Measurements from ENCODE around the gene BNIP5. TPM values are rescaled to one million over a fixed set of nuclear protein-coding genes. Genes with fewer than 3 reads are reported as not detected.
A peak's percentile ranks its signal among the peaks of the same experiment; 100 is the strongest.

Gene BNIP5
- total RNA-seq, 1 experiment from 2014 or later, result 0.94 TPM

- no peaks in the 10 kb centered on the region for H3K27me3 Mint-ChIP-seq (ENCODE audit: unreplicated experiment)
- peaks cover 24% of the 10 kb centered on the region for H3K4me1 Mint-ChIP-seq (ENCODE audit: low read depth, unreplicated experiment)
- CTCF ChIA-PET, result interaction anchor here (0.6 to 1.2 kb wide), 3 partner anchors 13 to 43 kb away, joined by 3 to 4 read pairs (median 4); no protein-coding TSS in a partner anchor
Measured at GRCh38 chr6:36315921-36316320, 20.8 kb downstream of the BNIP5 start.

GRCh38 chr6:36314221-36315014 lies 22.3 kb downstream of the BNIP5 start:
- peak; percentile 78 for DNase-seq
- Mint-ChIP-seq H3K4me1 (ENCODE audit: low read depth, unreplicated experiment) (peaks cover 16% of the 10 kb centered on the region), H3K36me3 (ENCODE audit: insufficient read depth, unreplicated experiment) (no peaks in the 10 kb centered on the region), H3K4me3 (ENCODE audit: low read depth, unreplicated experiment) (peak overlapping the region; percentile 30), H3K27me3 (ENCODE audit: unreplicated experiment) (no peaks in the 10 kb centered on the region), H3K27ac (ENCODE audit: unreplicated experiment) (peak overlapping the region; percentile 35), H3K9me3 (ENCODE audit: low read depth, unreplicated experiment) (no peaks in the 10 kb centered on the region)
- TF ChIP-seq CTCF (IDR thresholded peaks at IDR 0.05; ENCODE audit: unreplicated experiment), result no peak
- CTCF ChIA-PET, result interaction anchor here (1.0 kb wide), 3 partner anchors 12 to 27 kb away, joined by 3 to 5 read pairs (median 3); no protein-coding TSS in a partner anchor
- BruUV-seq (replicated peaks), result no TSS peak
- intact Hi-C loops (cut with micrococcal nuclease; ENCODE audit: unreplicated experiment), result no loop called here

More at GRCh38 chr6:36315921-36316320, 20.8 kb downstream of the BNIP5 start:
- no peak for TF ChIP-seq CTCF (IDR thresholded peaks at IDR 0.05; ENCODE audit: unreplicated experiment)
- Mint-ChIP-seq H3K36me3 (ENCODE audit: insufficient read depth, unreplicated experiment) (no peaks in the 10 kb centered on the region), H3K9me3 (ENCODE audit: low read depth, unreplicated experiment) (no peaks in the 10 kb centered on the region), H3K27ac (ENCODE audit: unreplicated experiment) (no peak overlapping the region), H3K4me3 (ENCODE audit: low read depth, unreplicated experiment) (no peak overlapping the region)
- intact Hi-C loops (cut with micrococcal nuclease; ENCODE audit: unreplicated experiment), result no loop called here
- no peak for DNase-seq
- no TSS peak for BruUV-seq (replicated peaks)

- H3K27me3 Mint-ChIP-seq (ENCODE audit: unreplicated experiment), result no peaks in the 10 kb centered on the region
- no peak overlapping the region for H3K4me3 Mint-ChIP-seq (ENCODE audit: low read depth, unreplicated experiment)
- no TSS peak for BruUV-seq (replicated peaks)
- intact Hi-C loops (cut with micrococcal nuclease; ENCODE audit: unreplicated experiment), result no loop called here
- H3K27ac Mint-ChIP-seq (ENCODE audit: unreplicated experiment), result no peak overlapping the region
- CTCF ChIA-PET, result interaction anchor here (0.9 to 1.0 kb wide), 4 partner anchors 11 to 28 kb away, joined by 3 to 5 read pairs (median 4); no protein-coding TSS in a partner anchor
- H3K4me1 Mint-ChIP-seq (ENCODE audit: low read depth, unreplicated experiment), result peaks cover 13% of the 10 kb centered on the region
- no peaks in the 10 kb centered on the region for H3K9me3 Mint-ChIP-seq (ENCODE audit: low read depth, unreplicated experiment)
- H3K36me3 Mint-ChIP-seq (ENCODE audit: insufficient read depth, unreplicated experiment), result no peaks in the 10 kb centered on the region
- no peak for DNase-seq
- no peak for TF ChIP-seq CTCF (IDR thresholded peaks at IDR 0.05; ENCODE audit: unreplicated experiment)
Measured at GRCh38 chr6:36313649-36313936, 23.1 kb downstream of the BNIP5 start.

- Mint-ChIP-seq H3K4me1 (ENCODE audit: low read depth, unreplicated experiment) (peaks cover 9% of the 10 kb centered on the region), H3K27ac (ENCODE audit: unreplicated experiment) (no peak overlapping the region), H3K9me3 (ENCODE audit: low read depth, unreplicated experiment) (no peaks in the 10 kb centered on the region), H3K27me3 (ENCODE audit: unreplicated experiment) (no peaks in the 10 kb centered on the region), H3K4me3 (ENCODE audit: low read depth, unreplicated experiment) (no peak overlapping the region), H3K36me3 (ENCODE audit: insufficient read depth, unreplicated experiment) (no peaks in the 10 kb centered on the region)
- DNase-seq, result no peak
- no peak for TF ChIP-seq CTCF (IDR thresholded peaks at IDR 0.05; ENCODE audit: unreplicated experiment)
- intact Hi-C loops (cut with micrococcal nuclease; ENCODE audit: unreplicated experiment), result no loop called here
- BruUV-seq (replicated peaks), result no TSS peak
- CTCF ChIA-PET, result interaction anchor here (0.9 to 1.2 kb wide), 2 partner anchors 11 to 28 kb away, joined by 3 to 4 read pairs; no protein-coding TSS in a partner anchor
Measured at GRCh38 chr6:36312854-36313648, 23.6 kb downstream of the BNIP5 start.

Measured in Calu3 (cell line).